Psoas muscle (tissue), 8 donors: ENCODE data around the gene BIRC7. TPM values are rescaled to one million over a fixed set of nuclear protein-coding genes. Genes with fewer than 3 reads are reported as not detected.

ENCODE experiments used
- ATAC-seq, 4 donors: fragments of 200-7000 bp; cut with Tn5 transposase; one replicate each; pipeline ENCODE4 v1.9.1; 2020; ENCODE audit warnings: moderate library complexity in 3 of 4, mild to moderate bottlenecking in 2 of 4
- DNase-seq, 2 donors: peaks; one replicate each; pipeline ENCODE4 v3.0.0-alpha.2; 2020
- H3K27ac ChIP-seq: fragments of 200-600 bp; one replicate; pipeline ENCODE4 v1.8.0; 2022
- H3K27me3 ChIP-seq, 3 donors: fragments of 200-600 bp in 1 of 3; one replicate each; pipeline versions ENCODE4 v1.6.1 to v1.8.0; 2013 to 2022; ENCODE audit warnings: low read length in 2 of 3, mild to moderate bottlenecking in 2 of 3, moderate library complexity in 1 of 3; ENCODE audit not compliant: insufficient read depth in 3 of 3
- H3K36me3 ChIP-seq, 2 donors: fragments of 200-600 bp in 1 of 2; one replicate each; pipeline versions ENCODE4 v1.6.1 to v1.8.0; 2013 to 2022; ENCODE audit warnings: low read depth in 1 of 2, mild to moderate bottlenecking in 1 of 2, moderate library complexity in 1 of 2; ENCODE audit not compliant: insufficient read depth in 1 of 2
- H3K4me1 ChIP-seq: fragments of 200-600 bp; one replicate; pipeline ENCODE4 v1.8.0; 2022
- H3K4me3 ChIP-seq: fragments of 200-600 bp; one replicate; pipeline ENCODE4 v1.8.0; 2022; ENCODE audit warnings: mild to moderate bottlenecking
- H3K9me3 ChIP-seq: fragments of 200-600 bp; one replicate; pipeline ENCODE4 v1.8.0; 2022
- WGBS, 3 donors: extraction: QIAGEN DNeasy Blood & Tissue Kit; methylation state at CpG; one replicate each; pipeline versions ENCODE4 v1.1.6 to v1.1.7; 2013; 5-methylcytosine and 5-hydroxymethylcytosine counted together
- intact Hi-C, 2 donors: fragments of 100-400 bp; cut with DNase I; formaldehyde crosslinking; loops; one replicate each; pipeline versions ENCODE4 v1.11.0 to v1.14.2; 2022
- polyA plus RNA-seq, 3 donors: library from polyadenylated mRNA; stranded (reverse); fragments of 200-250 nt; gene quantifications; one replicate each; pipeline ENCODE4 v1.2.3, GENCODE V29; 2013
- total RNA-seq, 4 donors: library from RNA; stranded (reverse); fragmentation: NEBNext Ultra II Directional in 2 of 4; extraction: Animal tissue kit (Norgen Biotek cat#: 25700) in 2 of 4; gene quantifications; one replicate each; pipeline versions ENCODE4 v1.2.1 to v1.2.4, GENCODE V29; 2021 to 2023
- TF ChIP-seq, protein P1 (sequence below): fragments of 200-600 bp; IDR thresholded peaks from one replicate; pipeline ENCODE4 v1.8.0; 2022; ENCODE audit warnings: antibody characterized with exemption
- donor health status: healthy with polysubstance abuse.
- donor health status: DM: no; HTN: no; CAD: no; lungs with moderate emphysema.
- donor health status: Bipolar disorder and iron deficiency.
- donor health status: healthy.
- donor health status: DM: yes; HTN: yes; CAD: no.
- donor health status: DM: no; HTN: no; CAD: no.
- donor health status: DM: no; HTN: no; CAD: no.
- donor health status: DM: yes; HTN: yes; CAD: no.

BIRC7 gene
- total and polyA plus RNA-seq, 7 donors, result 0.04 TPM; not detected in 6

DNA sequence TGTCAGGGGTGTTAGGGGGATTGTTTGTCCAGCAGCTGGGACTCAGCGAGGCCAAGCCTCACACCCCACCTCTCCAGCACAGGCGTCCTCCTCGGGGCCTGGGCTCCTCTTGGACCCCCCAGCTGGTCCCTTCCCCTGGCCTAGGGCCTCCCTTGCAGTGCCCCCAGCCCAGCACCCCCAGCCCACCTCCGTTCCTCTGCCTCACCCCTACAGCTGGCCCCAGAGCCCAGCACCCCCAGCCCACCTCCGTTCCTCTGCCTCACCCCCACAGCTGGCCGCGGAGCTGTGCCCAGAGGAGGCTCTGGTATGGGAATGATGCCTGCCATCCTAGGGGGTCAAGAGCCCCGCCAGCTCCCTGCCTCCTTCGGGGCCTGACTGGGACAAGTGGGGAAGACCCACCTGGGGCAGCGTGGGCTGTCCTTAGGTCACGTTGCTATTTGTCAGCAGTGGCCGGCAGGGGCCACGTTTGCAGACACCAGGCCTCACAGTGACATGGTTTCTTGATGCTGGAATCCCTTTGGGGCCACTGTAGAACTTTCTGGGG lies 49.3 kb downstream of the BIRC7 start:
- peak in 1 of 2 donors; percentile 2 for DNase-seq

DNA sequence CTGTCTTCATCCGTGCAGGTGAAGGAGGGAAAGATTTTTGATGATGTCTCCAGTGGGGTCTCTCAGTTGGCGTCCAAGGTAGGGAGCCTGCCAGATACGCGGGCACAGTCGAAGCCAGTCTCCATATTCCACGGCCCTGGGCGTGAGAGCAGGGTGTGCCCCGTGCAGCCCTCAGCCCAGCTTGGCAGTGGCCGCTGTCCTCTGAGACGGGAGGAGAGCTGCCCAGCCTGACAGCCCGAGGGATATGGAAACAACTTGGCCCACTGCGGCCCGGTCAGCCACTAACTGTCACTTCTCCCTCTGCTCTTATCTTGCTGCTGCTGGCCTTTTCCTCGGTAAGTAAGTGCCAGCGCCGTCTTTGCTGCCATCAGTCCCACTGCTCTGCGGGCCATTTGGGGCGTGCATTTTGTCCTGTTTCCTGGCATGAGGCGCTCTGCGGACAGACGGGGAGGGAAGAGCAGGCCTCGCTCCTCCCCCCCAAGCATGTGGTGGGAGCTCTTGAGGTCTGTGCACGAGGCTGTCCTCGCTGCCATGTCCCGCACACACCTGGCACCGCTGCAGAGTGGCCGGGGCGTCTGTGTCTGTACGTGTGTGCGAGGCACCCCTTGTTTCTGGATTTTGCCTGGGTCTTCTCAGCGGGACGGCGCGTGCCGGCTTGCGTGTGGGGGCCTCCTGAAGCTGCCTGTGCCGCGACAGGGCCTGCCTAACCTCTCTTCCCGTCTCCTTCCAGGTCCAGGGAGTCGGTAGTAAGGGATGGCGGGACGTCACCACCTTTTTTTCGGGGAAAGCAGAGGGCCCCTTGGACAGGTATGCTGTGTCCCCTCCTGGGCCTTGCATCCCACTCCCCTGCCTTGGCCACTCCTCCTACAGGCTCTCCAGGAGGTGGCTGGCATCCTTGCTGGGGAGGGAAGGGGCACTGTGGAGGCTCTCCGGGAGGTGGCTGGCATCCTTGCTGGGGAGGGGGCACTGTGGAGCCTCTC lies 50.2 kb downstream of the BIRC7 start:
- Histone ChIP-seq H3K27me3 (no peaks in the 10 kb centered on the region), H3K9me3 (no peaks in the 10 kb centered on the region), H3K27ac (no peak overlapping the region), H3K36me3 (peaks cover 6 to 78% of the 10 kb centered on the region in 2 donors), H3K4me1 (no peaks in the 10 kb centered on the region), H3K4me3 (no peak overlapping the region)
- ATAC-seq (no peak), DNase-seq (peak in 1 of 2 donors; percentile 10)
- intact Hi-C loops, result no loop called here
- WGBS, 3 donors, result 92 to 95% (median 93%) methylated on average over 44 of the region's 44 CpGs
- TF ChIP-seq, protein P1, sequence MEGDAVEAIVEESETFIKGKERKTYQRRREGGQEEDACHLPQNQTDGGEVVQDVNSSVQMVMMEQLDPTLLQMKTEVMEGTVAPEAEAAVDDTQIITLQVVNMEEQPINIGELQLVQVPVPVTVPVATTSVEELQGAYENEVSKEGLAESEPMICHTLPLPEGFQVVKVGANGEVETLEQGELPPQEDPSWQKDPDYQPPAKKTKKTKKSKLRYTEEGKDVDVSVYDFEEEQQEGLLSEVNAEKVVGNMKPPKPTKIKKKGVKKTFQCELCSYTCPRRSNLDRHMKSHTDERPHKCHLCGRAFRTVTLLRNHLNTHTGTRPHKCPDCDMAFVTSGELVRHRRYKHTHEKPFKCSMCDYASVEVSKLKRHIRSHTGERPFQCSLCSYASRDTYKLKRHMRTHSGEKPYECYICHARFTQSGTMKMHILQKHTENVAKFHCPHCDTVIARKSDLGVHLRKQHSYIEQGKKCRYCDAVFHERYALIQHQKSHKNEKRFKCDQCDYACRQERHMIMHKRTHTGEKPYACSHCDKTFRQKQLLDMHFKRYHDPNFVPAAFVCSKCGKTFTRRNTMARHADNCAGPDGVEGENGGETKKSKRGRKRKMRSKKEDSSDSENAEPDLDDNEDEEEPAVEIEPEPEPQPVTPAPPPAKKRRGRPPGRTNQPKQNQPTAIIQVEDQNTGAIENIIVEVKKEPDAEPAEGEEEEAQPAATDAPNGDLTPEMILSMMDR, result no peak

More for the DNA sequence above, 49.3 kb downstream of the BIRC7 start:
- no peaks in the 10 kb centered on the region for H3K9me3 ChIP-seq
- intact Hi-C loops, result loop anchor here in 1 of 2 donors (5.0 kb wide), 1 partner anchor 63 kb away; no protein-coding TSS in a partner anchor
- peaks cover 6 to 87% of the 10 kb centered on the region in 2 donors for H3K36me3 ChIP-seq
- H3K4me3 ChIP-seq, result no peak overlapping the region
- TF ChIP-seq, protein P1, result no peak
- no peaks in the 10 kb centered on the region for H3K4me1 ChIP-seq
- 76 to 89% (median 81%) methylated on average over 12 to 13 of the region's 13 CpGs for WGBS, 3 donors
- ATAC-seq, result no peak
- H3K27ac ChIP-seq, result no peak overlapping the region
- no peaks in the 10 kb centered on the region for H3K27me3 ChIP-seq

DNA sequence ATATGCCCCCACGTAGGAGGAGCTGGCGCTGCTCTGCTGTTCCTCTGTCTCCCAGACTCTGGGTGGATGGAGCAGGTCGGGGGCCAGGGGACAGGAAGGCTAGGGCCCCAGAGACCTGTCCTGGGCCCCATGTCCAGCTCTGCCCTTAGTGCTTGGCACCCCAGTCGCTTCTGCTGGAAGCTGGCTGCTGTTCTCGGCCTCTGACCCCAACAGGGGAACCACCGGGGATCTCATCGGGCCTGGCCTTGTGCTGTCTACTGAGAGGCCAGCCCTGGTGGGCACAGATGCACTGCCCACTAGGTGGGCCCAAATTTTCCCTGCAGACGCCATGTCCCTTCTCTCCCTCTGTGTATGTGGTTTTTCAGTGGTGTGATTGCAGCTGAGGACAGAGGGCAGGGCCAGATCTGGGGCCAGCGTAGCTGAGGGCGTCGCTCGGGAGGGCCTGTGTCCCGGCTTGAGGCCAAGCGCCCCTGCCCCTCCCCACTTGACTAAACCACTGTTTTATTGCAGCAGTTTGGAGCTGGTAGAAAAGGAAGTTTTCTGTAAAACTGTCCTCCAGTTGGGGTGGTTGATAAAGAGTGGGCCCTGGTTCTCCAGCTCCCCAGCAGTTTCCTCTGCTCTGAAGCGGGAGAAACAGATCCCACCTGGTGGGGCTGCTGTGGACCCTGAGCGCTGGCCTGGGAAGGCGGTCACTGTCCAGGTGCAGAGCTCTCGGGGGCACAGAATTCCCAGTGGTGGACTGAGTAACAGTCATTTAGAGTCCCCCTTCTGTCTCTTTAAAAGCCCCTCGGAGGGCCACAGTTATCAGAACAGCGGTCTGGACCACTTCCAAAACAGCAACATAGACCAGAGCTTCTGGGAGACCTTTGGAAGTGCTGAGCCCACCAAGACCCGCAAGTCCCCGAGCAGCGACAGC lies 51.3 kb downstream of the BIRC7 start:
- no peaks in the 10 kb centered on the region for H3K4me1 ChIP-seq
- peak in 1 of 2 donors; percentile 4 for DNase-seq
- TF ChIP-seq, protein P1, result no peak
- no peak overlapping the region for H3K27ac ChIP-seq
- ATAC-seq, result no peak
- peaks cover 0 to 1% (median 0%) of the 10 kb centered on the region in 3 donors for H3K27me3 ChIP-seq
- 80 to 86% (median 82%) methylated on average over 23 of the region's 23 CpGs for WGBS, 3 donors
- peaks cover 6 to 67% of the 10 kb centered on the region in 2 donors for H3K36me3 ChIP-seq
- no peaks in the 10 kb centered on the region for H3K9me3 ChIP-seq
- intact Hi-C loops, result no loop called here
- H3K4me3 ChIP-seq, result no peak overlapping the region

DNA sequence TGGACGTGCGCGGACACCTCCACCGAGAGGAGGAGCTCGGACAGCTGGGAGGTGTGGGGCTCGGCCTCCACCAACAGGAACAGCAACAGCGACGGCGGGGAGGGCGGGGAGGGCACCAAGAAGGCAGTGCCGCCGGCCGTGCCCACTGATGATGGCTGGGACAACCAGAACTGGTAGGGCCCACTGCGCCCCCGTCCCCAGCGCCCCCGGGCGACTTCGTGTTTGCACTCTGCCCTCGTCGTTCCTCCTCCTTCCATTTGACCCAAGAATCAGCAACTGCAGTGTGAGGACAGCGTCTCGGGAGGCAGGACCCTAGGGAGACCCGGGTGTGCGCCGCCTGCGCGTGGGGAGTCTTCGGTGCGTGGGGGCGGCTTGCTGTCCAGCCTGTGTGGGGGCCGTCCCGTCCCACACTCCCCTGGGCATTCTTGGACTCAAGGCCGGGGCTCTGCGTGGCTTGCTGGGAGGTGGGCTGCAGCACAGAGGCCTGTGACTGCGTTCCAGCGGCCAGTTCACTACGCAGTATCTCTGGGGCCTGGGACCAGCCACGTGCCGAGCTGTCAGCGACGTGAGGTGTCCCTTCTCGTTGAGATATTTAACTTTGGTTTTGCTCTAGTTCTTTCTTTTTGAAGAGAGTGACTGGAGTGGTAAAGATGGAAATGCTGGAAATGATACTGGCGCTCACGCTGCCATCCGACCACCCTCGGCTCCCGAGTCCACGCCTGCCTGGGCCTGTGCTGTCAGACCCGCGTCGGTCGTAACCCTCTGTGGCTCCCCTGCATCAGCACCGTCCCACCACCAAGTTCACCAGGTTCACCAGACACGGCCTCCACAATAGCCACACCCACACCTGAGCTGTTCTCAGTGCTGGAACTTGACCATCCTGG lies 52.2 kb downstream of the BIRC7 start:
- peaks cover 0 to 10% (median 0%) of the 10 kb centered on the region in 3 donors for H3K27me3 ChIP-seq
- H3K4me1 ChIP-seq, result no peaks in the 10 kb centered on the region
- no peaks in the 10 kb centered on the region for H3K9me3 ChIP-seq
- TF ChIP-seq, protein P1, result no peak
- H3K36me3 ChIP-seq, result peaks cover 6 to 58% of the 10 kb centered on the region in 2 donors
- H3K4me3 ChIP-seq, result no peak overlapping the region
- ATAC-seq, result no peak
- WGBS, 3 donors, result 86 to 89% (median 87%) methylated on average over 53 to 55 of the region's 55 CpGs
- peak in 1 of 2 donors; percentile 10 for DNase-seq
- intact Hi-C loops, result no loop called here
- H3K27ac ChIP-seq, result no peak overlapping the region
